Activated naive CD4-positive, alpha-beta T cell treated with anti-CD3 and anti-CD28 coated beads, Interleukin-2, amount 50 U/mL, for 16 hours (primary cell): ENCODE measurements around the gene NR3C2.
"Not testable (repeated sequence)": the region's sequence is repeated elsewhere in the genome, so short reads cannot be mapped to it uniquely, and the experiment has no call there.

Experiments used
- DNase-seq: peaks from one replicate; pipeline ENCODE4 v3.0.0-alpha.2; 2020

Gene NR3C2

DNA sequence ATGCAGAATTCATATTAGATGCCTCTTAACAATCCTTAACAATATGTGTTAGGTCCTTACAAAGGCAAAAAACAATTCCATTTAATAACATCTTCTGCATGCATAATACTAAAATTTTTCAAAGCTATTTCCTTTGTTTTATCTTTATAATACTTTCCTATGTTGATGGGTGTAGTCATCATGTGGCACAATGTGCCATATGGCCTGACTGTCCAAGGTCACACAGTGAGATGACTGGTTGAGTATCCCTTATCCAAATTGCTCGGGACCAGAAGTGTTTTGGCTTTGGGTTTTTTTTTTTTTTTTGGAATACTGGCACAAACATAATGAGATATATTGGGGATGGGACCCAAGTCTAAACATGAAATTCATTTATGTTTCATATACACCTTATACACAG lies 77.7 kb downstream of the NR3C2 start:
- DNase-seq: no peak

DNA sequence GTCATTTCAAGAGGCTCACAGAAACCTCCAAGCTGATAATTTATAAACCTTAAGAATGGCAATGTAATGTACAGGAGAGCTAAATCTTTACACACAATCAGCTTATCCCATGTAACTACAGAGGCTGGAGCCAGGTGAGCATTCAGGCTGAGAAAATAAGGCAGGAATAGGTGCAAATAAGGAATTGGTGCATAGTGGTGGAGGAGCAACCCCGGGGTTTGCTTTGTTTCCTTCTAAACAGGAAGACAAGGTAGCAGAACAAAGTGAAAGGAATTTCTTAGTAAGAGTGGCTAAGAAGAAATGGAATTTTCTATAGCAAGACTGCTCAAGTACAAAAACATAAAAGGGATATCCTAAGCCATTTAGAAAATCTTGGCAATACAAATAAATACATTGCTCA lies 82.4 kb downstream of the NR3C2 start:
- no peak for DNase-seq

DNA sequence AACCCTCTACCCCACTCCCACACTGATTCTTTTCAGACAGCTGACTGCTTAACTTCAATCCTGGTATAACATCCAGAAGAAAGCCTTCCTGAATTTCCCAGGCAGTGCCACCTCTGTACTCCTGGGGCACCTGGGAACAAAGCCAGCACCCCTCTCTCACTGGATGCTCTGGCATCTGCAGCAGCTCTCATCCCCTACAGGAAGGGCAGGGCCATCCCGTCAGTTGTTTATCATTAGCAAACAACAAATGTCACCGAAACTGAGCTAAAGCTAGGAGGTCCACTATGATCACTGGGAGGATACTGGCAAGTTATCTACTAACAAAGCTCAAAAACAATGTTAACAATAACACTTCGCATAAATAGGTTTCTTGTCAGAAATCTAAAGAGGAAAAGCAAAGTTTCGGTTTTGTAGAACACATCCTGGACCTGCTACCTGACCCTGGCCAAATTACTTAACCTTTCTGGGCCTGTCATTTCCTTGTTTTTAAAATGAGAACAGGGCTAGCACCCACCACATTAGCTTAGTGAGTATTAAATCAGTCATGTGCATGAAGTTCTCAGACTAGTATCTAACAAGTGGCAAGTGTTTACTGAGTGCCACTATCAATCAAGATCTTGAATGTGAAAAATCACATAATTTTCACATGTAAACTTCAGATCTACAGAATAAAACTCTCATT lies 86.6 kb downstream of the NR3C2 start:
- no peak for DNase-seq

- no peak for DNase-seq
Measured at GRCh38 chr4:148354186-148354585, 88.0 kb downstream of the NR3C2 start.

- no peak for DNase-seq
Measured at GRCh38 chr4:148353571-148353970, 88.6 kb downstream of the NR3C2 start.

- no peak for DNase-seq
Measured at GRCh38 chr4:148349153-148349552, 93.1 kb downstream of the NR3C2 start.

DNA sequence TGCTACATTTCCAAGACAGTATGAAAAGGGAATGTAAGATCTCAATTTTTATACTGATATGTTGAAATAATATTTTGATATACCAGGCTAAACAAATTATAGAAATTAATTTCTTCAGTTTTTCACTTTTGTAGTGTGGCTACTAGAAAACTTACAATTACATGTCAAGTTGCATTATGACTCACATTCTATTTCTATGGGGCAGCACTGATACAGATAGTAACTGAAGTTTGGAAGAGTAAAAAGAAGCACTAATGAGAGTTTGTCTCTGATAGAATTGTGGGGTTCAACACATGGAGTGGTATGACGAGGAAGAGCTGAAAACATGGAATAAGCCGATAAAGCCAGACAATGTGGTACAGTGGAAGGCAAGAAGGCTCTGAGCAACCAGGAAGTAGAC lies 95.6 kb downstream of the NR3C2 start:
- DNase-seq: no peak

DNA sequence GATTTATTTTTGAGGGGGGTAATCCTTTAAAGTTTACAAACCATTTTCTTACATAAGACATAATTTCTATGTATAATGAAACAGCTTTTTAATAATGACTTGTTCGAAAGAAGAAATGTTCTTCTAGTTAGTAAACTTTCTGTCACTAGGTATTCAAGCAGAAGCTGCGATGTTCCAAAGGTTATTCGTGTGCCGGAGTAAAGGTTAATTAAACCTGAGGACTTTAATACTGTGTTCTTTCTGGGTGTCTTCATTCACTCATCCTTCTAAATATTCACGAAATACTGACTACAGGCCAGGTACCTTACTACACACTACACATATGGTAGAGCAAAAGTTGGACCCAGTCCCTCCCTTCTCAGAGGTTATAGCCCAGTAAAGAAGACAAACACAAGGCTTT lies 96.7 kb downstream of the NR3C2 start:
- no peak for DNase-seq

GRCh38 chr4:148344941-148345340 lies 97.3 kb downstream of the NR3C2 start:
- no peak for DNase-seq

GRCh38 chr4:148344352-148344751 lies 97.9 kb downstream of the NR3C2 start:
- no peak for DNase-seq

GRCh38 chr4:148341980-148342800 lies 100.0 kb downstream of the NR3C2 start:
- DNase-seq: no peak

- no peak for DNase-seq
Measured at GRCh38 chr4:148335133-148335532, 107.1 kb downstream of the NR3C2 start.

DNA sequence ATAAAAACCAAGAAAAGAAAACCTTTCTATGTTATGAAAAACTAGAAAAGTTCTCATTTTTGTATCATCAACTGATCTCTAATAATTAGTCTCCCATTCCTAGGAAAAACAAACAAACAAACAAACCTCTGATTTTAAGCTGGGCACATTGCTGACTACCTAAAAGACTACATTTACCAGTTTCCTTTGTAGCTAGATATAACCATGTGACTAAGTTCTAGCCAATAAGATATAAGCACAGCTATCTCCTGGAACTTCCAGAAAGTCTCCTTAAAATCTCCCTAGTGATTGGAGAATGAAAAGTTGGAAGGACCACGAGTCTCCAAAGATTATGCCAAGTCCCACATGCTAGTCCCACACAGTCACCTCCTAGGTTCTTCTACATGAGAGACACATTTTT lies 108.9 kb downstream of the NR3C2 start:
- no peak for DNase-seq

GRCh38 chr4:148332486-148332885 lies 109.7 kb downstream of the NR3C2 start:
- DNase-seq: no peak

DNA sequence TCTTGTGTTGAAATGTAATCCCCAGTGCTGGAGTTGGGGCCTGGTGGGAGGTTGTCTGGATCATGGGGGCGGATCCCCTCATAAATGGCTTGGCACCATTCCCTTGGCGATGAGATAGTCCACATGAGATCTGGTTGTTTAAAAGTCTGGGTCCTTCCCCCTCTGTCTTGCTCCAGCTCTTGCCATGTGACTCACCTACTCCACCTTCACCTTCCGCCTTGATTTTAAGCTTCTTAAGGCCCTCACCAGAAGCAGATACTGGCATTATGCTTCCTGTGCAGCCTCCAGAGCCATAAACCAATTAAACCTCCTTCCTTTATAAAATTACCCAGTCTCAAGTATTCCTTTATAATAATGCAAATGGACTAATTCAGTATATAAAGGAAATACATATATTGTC lies 111.5 kb downstream of the NR3C2 start:
- DNase-seq: no peak

DNA sequence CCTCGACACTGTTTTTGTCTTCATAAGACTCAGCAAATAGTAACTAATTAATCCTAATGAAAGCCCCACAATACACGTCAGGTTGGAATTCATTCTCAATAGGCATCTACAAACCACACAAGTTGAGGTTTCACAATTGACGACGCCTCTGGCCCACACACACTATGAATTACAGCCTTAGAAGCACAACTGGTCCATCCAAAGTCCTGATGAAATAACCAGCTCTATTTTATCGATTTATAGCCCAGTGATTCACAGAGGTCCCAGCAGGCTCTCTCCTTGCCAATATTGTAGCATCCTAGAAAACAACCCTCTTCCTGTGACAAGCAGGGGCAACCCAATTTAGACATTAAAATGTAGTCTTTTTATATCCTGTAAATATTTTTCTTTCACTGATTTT lies 112.1 kb downstream of the NR3C2 start:
- no peak for DNase-seq

GRCh38 chr4:148329751-148330150 lies 112.5 kb downstream of the NR3C2 start:
- no peak for DNase-seq

GRCh38 chr4:148327683-148328082 lies 114.5 kb downstream of the NR3C2 start:
- DNase-seq: no peak

GRCh38 chr4:148323316-148323715 lies 118.9 kb downstream of the NR3C2 start:
- not testable (repeated sequence) for DNase-seq

DNA sequence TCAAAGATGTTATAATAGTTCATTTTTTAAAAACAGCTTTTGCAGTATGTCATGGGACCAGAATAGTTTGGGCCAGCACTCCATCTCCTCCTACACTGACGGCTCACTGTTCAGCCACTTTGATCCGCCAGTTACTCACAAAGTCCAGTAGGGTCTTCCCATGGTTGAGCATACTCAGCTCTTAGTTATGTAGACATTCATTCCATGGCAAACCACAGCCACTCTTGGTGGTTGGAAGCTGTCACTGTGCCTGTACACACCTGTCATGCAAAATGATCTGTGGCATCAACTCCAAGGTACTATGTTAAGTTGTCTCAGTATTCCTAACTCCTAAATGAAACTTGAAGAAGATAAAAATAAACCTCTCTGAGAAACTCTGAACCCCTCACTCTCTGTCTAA lies 127.2 kb downstream of the NR3C2 start:
- no peak for DNase-seq

DNA sequence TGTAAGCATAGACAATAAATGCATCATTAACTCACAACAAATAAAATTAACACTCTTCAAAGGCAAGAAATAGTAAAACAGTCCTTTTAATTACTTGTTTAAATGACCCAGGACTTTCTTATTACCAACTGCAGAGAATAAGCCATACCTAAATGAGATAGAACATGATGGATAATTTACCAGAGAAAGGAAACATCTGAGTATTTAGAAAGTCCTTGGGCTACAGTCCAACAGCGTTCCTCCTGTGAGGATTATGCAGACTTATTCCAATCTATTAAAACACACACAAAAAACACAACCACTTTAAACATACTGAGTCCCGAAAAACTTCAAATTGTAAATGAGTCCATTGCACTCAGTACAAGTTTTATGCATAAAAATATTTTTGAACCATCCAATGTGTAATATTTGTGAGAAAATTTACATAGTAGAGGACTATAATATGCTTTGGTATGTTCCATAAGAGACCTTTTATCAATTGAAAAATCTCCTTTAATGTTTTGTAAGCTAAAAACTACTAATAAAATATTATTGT lies 129.2 kb downstream of the NR3C2 start:
- no peak for DNase-seq

- no peak for DNase-seq
Measured at GRCh38 chr4:148311526-148311925, 130.7 kb downstream of the NR3C2 start.

DNA sequence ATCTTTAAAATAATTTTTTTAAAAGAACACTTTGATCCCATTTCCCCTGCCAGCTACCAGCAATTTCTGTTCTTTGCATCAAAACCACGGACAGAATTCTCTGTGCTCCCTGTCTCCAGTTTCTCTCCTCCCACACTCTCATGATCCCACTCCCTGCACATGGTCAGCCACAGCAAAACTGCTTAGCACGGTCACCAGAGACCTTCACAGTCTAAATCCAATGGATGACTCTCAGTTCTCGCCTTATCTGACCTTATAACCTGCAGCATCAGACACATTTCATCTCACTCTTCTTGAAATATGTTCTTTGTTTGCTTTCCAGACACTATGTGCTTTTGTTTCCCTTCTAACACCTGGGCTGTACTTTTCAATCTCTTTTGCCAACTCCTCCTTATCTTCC lies 131.5 kb downstream of the NR3C2 start:
- DNase-seq: no peak

GRCh38 chr4:148305751-148306150 lies 136.5 kb downstream of the NR3C2 start:
- DNase-seq: no peak
